DND-41 (cell line): ENCODE measurements around the gene TBCD.

ENCODE experiments used
- ATAC-seq: fragments of 200-7000 bp; cut with Tn5 transposase; 3 replicates; pipeline ENCODE4 v1.9.1; 2021; ENCODE audit warnings: low read depth; ENCODE audit not compliant: insufficient read depth
- DNase-seq: peaks from one replicate; pipeline ENCODE4 v3.0.0-alpha.2; 2020
- H2AFZ ChIP-seq: 2 replicates; pipeline ENCODE4 v1.6.0; 2012; ENCODE audit warnings: low read depth, low read length
- H3K27ac ChIP-seq: 2 replicates; pipeline ENCODE4 v1.5.1; 2012; ENCODE audit warnings: low read length, inconsistent platforms
- H3K27me3 ChIP-seq: fragments of 200-600 bp; sonication (generic); 2 replicates; pipeline ENCODE4 v1.6.0; 2012; ENCODE audit warnings: low read length, mild to moderate bottlenecking, inconsistent platforms; ENCODE audit not compliant: insufficient read depth, poor library complexity
- H3K36me3 ChIP-seq: 2 replicates; pipeline ENCODE4 v1.5.1; 2012; ENCODE audit warnings: low read length, inconsistent platforms; ENCODE audit not compliant: insufficient read depth
- H3K4me1 ChIP-seq: 2 replicates; pipeline ENCODE4 v1.5.1; 2012; ENCODE audit warnings: mild to moderate bottlenecking, low read length; ENCODE audit not compliant: insufficient read depth
- H3K4me2 ChIP-seq: 2 replicates; pipeline ENCODE4 v1.6.0; 2012; ENCODE audit warnings: mild to moderate bottlenecking, moderate library complexity, low read length, inconsistent platforms; ENCODE audit not compliant: insufficient read depth
- H3K4me3 ChIP-seq, 2 experiments: fragments of 200-600 bp in 1 of 2; shearing (Covaris generic) in 1 of 2; 2 replicates each; pipeline ENCODE4 v1.5.1; 2012 to 2016; ENCODE audit warnings: inconsistent platforms in 2 of 2, low read length in 2 of 2, mild to moderate bottlenecking in 2 of 2, low read depth in 1 of 2, moderate library complexity in 1 of 2
- H3K79me2 ChIP-seq: 2 replicates; pipeline ENCODE4 v1.6.0; 2012; ENCODE audit warnings: low read length, inconsistent platforms; ENCODE audit not compliant: insufficient read depth
- H3K9ac ChIP-seq: 2 replicates; pipeline ENCODE4 v1.6.0; 2012; ENCODE audit warnings: low read depth, mild to moderate bottlenecking, inconsistent platforms, low read length, moderate library complexity
- H3K9me3 ChIP-seq: 2 replicates; pipeline ENCODE4 v1.5.1; 2012; ENCODE audit warnings: low read length, moderate library complexity, mild to moderate bottlenecking, inconsistent platforms; ENCODE audit not compliant: insufficient read depth, severe bottlenecking
- H4K20me1 ChIP-seq: 2 replicates; pipeline ENCODE4 v1.6.0; 2012; ENCODE audit warnings: low read length; ENCODE audit not compliant: insufficient read depth
- CTCF ChIP-seq: IDR thresholded peaks from 2 replicates; pipeline ENCODE4 v1.5.1; 2012; ENCODE audit warnings: borderline replicate concordance, low read length, moderate library complexity, mild to moderate bottlenecking; ENCODE audit not compliant: poor library complexity, severe bottlenecking; ENCODE audit errors: extremely low read depth
- EZH2 ChIP-seq: IDR thresholded peaks from 3 replicates; pipeline ENCODE4 v1.6.1; 2012; ENCODE audit warnings: borderline replicate concordance, low read depth, mild to moderate bottlenecking, moderate library complexity, low read length, inconsistent platforms; ENCODE audit not compliant: severe bottlenecking

TBCD gene

GRCh38 chr17:82805254-82805653 is 53.4 kb downstream of the TBCD start:
- peaks cover 49% of the 10 kb centered on the region for H3K79me2 ChIP-seq
- TF ChIP-seq CTCF (no peak), EZH2 (no peak)
- H4K20me1 ChIP-seq: peaks cover 40% of the 10 kb centered on the region
- H2AFZ ChIP-seq: no peak overlapping the region
- DNase-seq (no peak), ATAC-seq (no peak)
- no peak overlapping the region for H3K4me2 ChIP-seq
- H3K4me1 ChIP-seq: no peaks in the 10 kb centered on the region
- H3K9ac ChIP-seq: no peak overlapping the region
- peaks cover 74% of the 10 kb centered on the region for H3K36me3 ChIP-seq
- no peaks in the 10 kb centered on the region for H3K27me3 ChIP-seq
- H3K4me3 ChIP-seq: no peak overlapping the region
- no peak overlapping the region for H3K27ac ChIP-seq
- H3K9me3 ChIP-seq: peaks cover 4% of the 10 kb centered on the region

DNA sequence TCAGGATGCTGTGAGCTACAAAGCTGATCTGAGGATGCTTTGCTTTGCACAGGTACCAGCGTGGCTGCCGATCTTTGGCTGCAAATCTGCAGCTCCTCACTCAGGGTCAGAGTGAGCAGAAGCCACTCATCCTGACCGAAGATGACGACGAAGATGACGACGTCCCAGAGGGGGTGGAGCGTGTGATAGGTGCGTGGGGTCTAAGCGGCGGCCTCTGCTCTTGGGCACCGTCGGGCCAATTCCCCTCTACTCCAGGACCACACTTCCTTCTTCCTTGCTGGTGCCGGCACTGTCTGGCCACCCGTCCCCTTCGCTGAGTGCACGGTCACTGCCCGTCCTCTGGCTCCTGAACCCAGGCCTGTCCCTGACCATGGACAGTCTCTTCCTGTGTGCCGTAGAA is 54.0 kb downstream of the TBCD start:
- Histone ChIP-seq H3K9ac (no peak overlapping the region), H3K79me2 (peaks cover 45% of the 10 kb centered on the region), H2AFZ (no peak overlapping the region), H3K9me3 (peaks cover 4% of the 10 kb centered on the region), H3K27ac (no peak overlapping the region), H3K27me3 (no peaks in the 10 kb centered on the region), H4K20me1 (peaks cover 40% of the 10 kb centered on the region), H3K4me2 (no peak overlapping the region), H3K4me1 (no peaks in the 10 kb centered on the region), H3K36me3 (peaks cover 74% of the 10 kb centered on the region), H3K4me3 (no peak overlapping the region)
- TF ChIP-seq CTCF (no peak), EZH2 (no peak)
- ATAC-seq: no peak
- no peak for DNase-seq

GRCh38 chr17:82806645-82807044 is 54.8 kb downstream of the TBCD start:
- no peak for ATAC-seq

More at GRCh38 chr17:82806645-82807044, 54.8 kb downstream of the TBCD start:
- DNase-seq: no peak
- H3K79me2 ChIP-seq: peaks cover 38% of the 10 kb centered on the region
- H3K4me3 ChIP-seq: no peak overlapping the region
- no peak overlapping the region for H2AFZ ChIP-seq
- no peak overlapping the region for H3K9ac ChIP-seq
- H3K4me2 ChIP-seq: no peak overlapping the region
- no peaks in the 10 kb centered on the region for H3K27me3 ChIP-seq
- TF ChIP-seq CTCF: no peak
- TF ChIP-seq EZH2: no peak
- H3K36me3 ChIP-seq: peaks cover 73% of the 10 kb centered on the region
- H3K27ac ChIP-seq: no peak overlapping the region
- H3K4me1 ChIP-seq: no peaks in the 10 kb centered on the region
- H4K20me1 ChIP-seq: peaks cover 35% of the 10 kb centered on the region
- peaks cover under 1% of the 10 kb centered on the region for H3K9me3 ChIP-seq
